Bronchial epithelial cell (primary cell): ENCODE measurements around the gene DMD. TPM values are rescaled to one million over a fixed set of nuclear protein-coding genes. Genes with fewer than 3 reads are reported as not detected.
"Not testable (repeated sequence)": the region's sequence is repeated elsewhere in the genome, so short reads cannot be mapped to it uniquely, and the experiment has no call there.

Experiments used
- DNase-seq: peaks from one replicate; pipeline ENCODE4 v3.0.0-alpha.2; 2010; ENCODE audit warnings: low read depth
- FAIRE-seq: peaks from 2 replicates; lab custom pipeline; 2011; peaks lifted over from hg19 to GRCh38; lab: Jason Lieb, UNC
- H3K27me3 ChIP-seq: 2 replicates; pipeline ENCODE4 v1.5.1; 2011; ENCODE audit warnings: low read length; ENCODE audit not compliant: control insufficient read depth, insufficient read depth
- H3K36me3 ChIP-seq: 2 replicates; pipeline ENCODE4 v1.5.1; 2011; ENCODE audit warnings: low read length; ENCODE audit not compliant: control insufficient read depth, insufficient read depth
- H3K4me3 ChIP-seq: 2 replicates; pipeline ENCODE4 v1.5.1; 2011; ENCODE audit warnings: mild to moderate bottlenecking, low read depth, low read length, control low read depth
- CTCF ChIP-seq: IDR thresholded peaks from 2 replicates; pipeline ENCODE4 v1.5.1; 2011; ENCODE audit warnings: mild to moderate bottlenecking, moderate library complexity, low read length, control low read depth, inconsistent platforms; ENCODE audit not compliant: insufficient read depth, severe bottlenecking
- total RNA-seq: library from RNA; depleted of rRNA; stranded (reverse); fragments of >200 nt; gene quantifications from 2 replicates; pipeline ENCODE4 v1.2.1, GENCODE V29; 2014

Gene DMD
- total RNA-seq, 1 donor from 2014 or later, result 4.5 TPM

- Histone ChIP-seq H3K4me3 (no peak overlapping the region), H3K36me3 (no peaks in the 10 kb centered on the region), H3K27me3 (no peaks in the 10 kb centered on the region)
- no peak for TF ChIP-seq CTCF
- DNase-seq (no peak), FAIRE-seq (no peak)
Observed at GRCh38 chrX:33194289-33194688, 17.1 kb downstream of the DMD start.

GRCh38 chrX:33190016-33190415 is 21.3 kb downstream of the DMD start:
- no peak for TF ChIP-seq CTCF
- FAIRE-seq (no peak), DNase-seq (no peak)
- no peaks in the 10 kb centered on the region for H3K36me3 ChIP-seq
- H3K27me3 ChIP-seq, result no peaks in the 10 kb centered on the region
- no peak overlapping the region for H3K4me3 ChIP-seq

GRCh38 chrX:33188881-33189280 is 22.5 kb downstream of the DMD start:
- no peaks in the 10 kb centered on the region for H3K27me3 ChIP-seq
- H3K4me3 ChIP-seq, result no peak overlapping the region
- no peak for FAIRE-seq
- no peaks in the 10 kb centered on the region for H3K36me3 ChIP-seq
- no peak for DNase-seq
- no peak for TF ChIP-seq CTCF

DNA sequence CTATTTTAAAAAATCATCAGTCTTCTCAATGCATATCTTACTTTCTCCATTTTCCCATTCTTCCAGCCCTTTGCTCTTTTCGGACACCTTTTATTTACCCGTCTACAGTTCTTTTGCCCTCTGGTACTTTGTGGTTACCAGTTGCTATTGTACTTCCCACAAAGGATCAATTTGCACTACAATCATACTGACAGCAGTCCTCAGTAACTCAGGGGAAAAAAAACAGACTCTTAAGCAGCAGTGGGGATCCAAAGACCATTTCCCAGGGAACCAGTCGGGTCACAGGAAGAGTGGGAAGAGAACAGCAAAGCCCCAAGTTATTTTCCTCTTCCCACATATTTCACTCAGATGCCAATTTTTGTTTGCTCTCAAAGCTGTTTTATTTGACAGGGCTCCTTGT is 23.1 kb downstream of the DMD start:
- no peaks in the 10 kb centered on the region for H3K27me3 ChIP-seq
- no peak overlapping the region for H3K4me3 ChIP-seq
- TF ChIP-seq CTCF, result no peak
- no peak for DNase-seq
- no peak for FAIRE-seq
- no peaks in the 10 kb centered on the region for H3K36me3 ChIP-seq

DNA sequence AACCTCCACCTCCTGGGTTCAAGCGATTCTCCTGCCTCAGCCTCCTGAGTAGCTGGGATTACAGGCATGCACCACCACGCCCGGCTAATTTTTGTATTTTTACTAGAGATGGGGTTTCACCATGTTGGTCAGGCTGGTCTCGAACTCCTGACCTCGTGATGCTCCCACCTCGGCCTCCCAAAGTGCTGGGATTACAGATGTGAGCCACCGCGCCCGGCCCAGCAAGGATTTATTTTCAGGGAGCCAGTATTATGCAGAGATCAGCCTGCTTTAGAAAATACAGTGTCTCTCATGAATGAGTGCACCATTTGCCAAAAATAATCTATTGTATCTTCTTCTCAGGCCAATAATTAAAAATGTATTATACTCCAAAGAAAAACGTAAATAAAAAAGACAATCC is 26.5 kb downstream of the DMD start:
- not testable (repeated sequence) for H3K36me3 ChIP-seq, FAIRE-seq, DNase-seq, H3K27me3 ChIP-seq, H3K4me3 ChIP-seq

DNA sequence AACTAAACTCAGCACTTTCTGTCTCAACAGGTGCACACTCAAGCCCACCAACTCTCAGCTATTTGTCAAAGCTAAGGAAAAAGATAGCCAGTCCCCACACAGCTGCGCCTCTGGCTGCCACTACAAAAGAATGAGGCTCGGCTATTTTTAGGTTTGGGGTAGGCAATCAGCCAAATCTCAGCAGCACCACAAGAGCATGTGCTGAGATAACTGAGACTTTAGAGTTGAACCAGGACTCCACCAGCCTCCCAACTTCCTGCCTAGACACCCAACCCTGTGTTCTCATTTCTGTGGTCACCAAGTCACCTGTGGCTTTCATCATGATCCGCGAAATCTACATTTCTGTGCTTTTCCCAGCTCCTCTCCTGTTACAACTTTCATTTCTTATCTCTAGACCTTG is 28.0 kb downstream of the DMD start:
- H3K27me3 ChIP-seq, result no peaks in the 10 kb centered on the region
- no peak for FAIRE-seq
- H3K36me3 ChIP-seq, result no peaks in the 10 kb centered on the region
- no peak for DNase-seq
- no peak overlapping the region for H3K4me3 ChIP-seq
- TF ChIP-seq CTCF, result no peak
